OCI-LY1 (cell line): Measurements from ENCODE around the gene PTCHD1.

Source experiments
- H2AFZ ChIP-seq: fragments of 200-600 bp; sonication (generic), shearing (Covaris generic); 2 replicates; pipeline ENCODE4 v1.6.0; 2014; ENCODE audit warnings: antibody characterized with exemption, mild to moderate bottlenecking, low read length
- H3F3A ChIP-seq: fragments of 200-600 bp; sonication (generic), shearing (Covaris generic); 2 replicates; pipeline ENCODE4 v1.6.0; 2014; ENCODE audit warnings: mild to moderate bottlenecking, antibody characterized with exemption, low read length, moderate library complexity; ENCODE audit not compliant: insufficient read depth
- H3K27ac ChIP-seq: fragments of 200-600 bp; sonication (generic); 2 replicates; pipeline ENCODE4 v1.5.1; 2014; ENCODE audit warnings: low read length, mixed run types, mild to moderate bottlenecking, low read depth; ENCODE audit not compliant: poor library complexity, severe bottlenecking
- H3K27me3 ChIP-seq: fragments of 200-600 bp; sonication (generic); 2 replicates; pipeline ENCODE4 v1.6.0; 2014; ENCODE audit warnings: antibody characterized with exemption, mild to moderate bottlenecking, low read length, moderate library complexity; ENCODE audit not compliant: insufficient read depth
- H3K36me3 ChIP-seq: fragments of 200-600 bp; sonication (generic); 2 replicates; pipeline ENCODE4 v1.6.1; 2014; ENCODE audit warnings: mild to moderate bottlenecking, antibody characterized with exemption, low read length, moderate library complexity, mixed read lengths; ENCODE audit not compliant: insufficient read depth
- H3K4me1 ChIP-seq: fragments of 200-600 bp; sonication (generic); 2 replicates; pipeline ENCODE4 v1.5.1; 2014; ENCODE audit warnings: mild to moderate bottlenecking, low read length, moderate library complexity; ENCODE audit not compliant: insufficient read depth, severe bottlenecking
- H3K4me2 ChIP-seq: fragments of 200-600 bp; sonication (generic), shearing (Covaris generic); 2 replicates; pipeline ENCODE4 v1.6.1; 2014; ENCODE audit warnings: low read length
- H3K4me3 ChIP-seq: fragments of 200-600 bp; sonication (generic); 2 replicates; pipeline ENCODE4 v1.5.1; 2014; ENCODE audit warnings: low read length, low read depth, mild to moderate bottlenecking, mixed read lengths; ENCODE audit not compliant: poor library complexity, severe bottlenecking
- H3K79me2 ChIP-seq: fragments of 200-600 bp; shearing (Covaris generic); 2 replicates; pipeline ENCODE4 v1.6.1; 2016; ENCODE audit warnings: mixed run types, low read length, mixed read lengths; ENCODE audit not compliant: insufficient read depth
- H3K9ac ChIP-seq: fragments of 200-600 bp; sonication (generic), shearing (Covaris generic); 2 replicates; pipeline ENCODE4 v1.6.1; 2014; ENCODE audit warnings: mild to moderate bottlenecking, low read length, mixed read lengths
- H3K9me2 ChIP-seq: fragments of 200-600 bp; sonication (generic), shearing (Covaris generic); 2 replicates; pipeline ENCODE4 v1.6.1; 2014; ENCODE audit warnings: low read depth, mild to moderate bottlenecking, low read length, mixed read lengths
- H3K9me3 ChIP-seq: fragments of 200-600 bp; shearing (Covaris generic); 2 replicates; pipeline ENCODE4 v1.6.1; 2014; ENCODE audit warnings: low read length, mixed read lengths
- H4K20me1 ChIP-seq: fragments of 200-600 bp; sonication (generic), shearing (Covaris generic); 2 replicates; pipeline ENCODE4 v1.6.0; 2016; ENCODE audit warnings: mild to moderate bottlenecking, low read length; ENCODE audit not compliant: insufficient read depth
- CTCF ChIP-seq: fragments of 200-600 bp; sonication (generic), shearing (Covaris generic); IDR thresholded peaks from 2 replicates; pipeline ENCODE4 v1.5.1; 2017; ENCODE audit warnings: mild to moderate bottlenecking, antibody characterized with exemption, low read length, moderate library complexity, mixed read lengths
- EZH2 ChIP-seq: fragments of 200-600 bp; sonication (generic), shearing (Covaris generic); IDR thresholded peaks from 2 replicates; pipeline ENCODE4 v1.8.0; 2017; ENCODE audit warnings: borderline replicate concordance, mixed run types, mild to moderate bottlenecking, antibody characterized with exemption, low read length, moderate library complexity, mixed read lengths

Gene PTCHD1

DNA sequence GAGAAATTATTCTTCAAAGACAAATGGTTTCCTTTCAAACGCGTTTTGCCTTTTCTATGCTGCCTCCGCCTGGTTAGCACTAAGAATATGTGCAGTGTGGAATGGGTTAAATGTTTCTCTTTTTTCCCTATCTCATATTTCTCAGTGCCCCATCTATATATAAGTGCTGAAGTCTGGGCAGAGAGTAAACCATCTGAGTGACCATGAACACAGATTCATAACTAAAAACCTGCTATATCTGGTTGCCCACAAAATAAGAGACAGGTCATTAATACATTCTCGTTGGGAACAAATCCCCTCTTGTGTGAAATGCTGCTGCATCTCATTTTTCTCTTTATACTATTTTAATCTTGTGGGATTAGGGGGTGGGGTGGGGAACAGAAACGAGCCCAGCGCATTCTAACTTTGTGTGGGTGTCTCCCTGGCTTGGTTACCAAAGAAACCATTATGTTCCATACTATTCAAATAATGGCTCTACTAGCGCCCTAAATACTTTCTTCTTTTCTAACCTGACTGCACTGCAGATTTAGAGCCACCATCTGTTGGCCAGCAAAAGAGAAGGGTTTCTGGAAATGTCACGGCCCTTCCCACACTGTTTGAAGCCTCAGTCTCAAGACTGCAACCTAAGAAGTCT is 42.2 kb upstream of the PTCHD1 start:
- Histone ChIP-seq H2AFZ (no peak overlapping the region), H3K9me2 (no peaks in the 10 kb centered on the region), H3K27me3 (no peaks in the 10 kb centered on the region), H3K4me3 (no peak overlapping the region), H3K4me1 (no peaks in the 10 kb centered on the region), H4K20me1 (no peaks in the 10 kb centered on the region), H3K79me2 (no peaks in the 10 kb centered on the region), H3K4me2 (no peak overlapping the region), H3F3A (no peaks in the 10 kb centered on the region), H3K9me3 (no peaks in the 10 kb centered on the region), H3K9ac (no peak overlapping the region), H3K36me3 (no peaks in the 10 kb centered on the region), H3K27ac (no peak overlapping the region)
- TF ChIP-seq EZH2 (no peak), CTCF (no peak)

- no peak overlapping the region for H2AFZ ChIP-seq
- H3K27ac ChIP-seq, result no peak overlapping the region
- no peaks in the 10 kb centered on the region for H3K27me3 ChIP-seq
Observed at GRCh38 chrX:23292988-23293651, 41.5 kb upstream of the PTCHD1 start.

DNA sequence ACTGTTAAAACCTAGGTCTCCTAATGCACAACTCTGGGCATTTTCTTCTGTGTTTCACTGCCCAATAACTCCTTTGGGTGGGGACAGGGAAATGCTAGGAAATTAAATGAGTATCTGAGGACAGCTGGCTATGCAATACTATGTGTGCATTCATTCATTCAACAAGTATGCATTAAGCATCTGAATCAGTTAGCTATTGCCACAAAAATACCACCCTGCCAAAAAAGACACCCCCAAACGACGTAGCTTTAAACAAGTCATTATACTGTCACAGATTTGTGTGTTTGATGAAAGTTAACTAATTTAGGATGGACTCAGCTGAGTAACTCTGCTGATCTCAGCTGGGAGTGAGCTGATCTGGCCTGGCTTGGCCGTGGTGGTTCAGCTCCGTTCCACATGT is 29.8 kb upstream of the PTCHD1 start:
- H3K27ac ChIP-seq, result no peak overlapping the region
- H3K9me3 ChIP-seq, result no peaks in the 10 kb centered on the region
- H3K4me2 ChIP-seq, result no peak overlapping the region
- H4K20me1 ChIP-seq, result no peaks in the 10 kb centered on the region
- no peak overlapping the region for H3K9ac ChIP-seq
- H3K4me1 ChIP-seq, result no peaks in the 10 kb centered on the region
- no peak for TF ChIP-seq CTCF
- no peak for TF ChIP-seq EZH2
- no peak overlapping the region for H3K4me3 ChIP-seq
- no peaks in the 10 kb centered on the region for H3K36me3 ChIP-seq
- no peaks in the 10 kb centered on the region for H3K27me3 ChIP-seq
- H3F3A ChIP-seq, result no peaks in the 10 kb centered on the region
- H3K79me2 ChIP-seq, result no peaks in the 10 kb centered on the region
- no peak overlapping the region for H2AFZ ChIP-seq
- no peaks in the 10 kb centered on the region for H3K9me2 ChIP-seq

More at GRCh38 chrX:23292988-23293651, 41.5 kb upstream of the PTCHD1 start:
- TF ChIP-seq CTCF, result no peak
- TF ChIP-seq EZH2, result no peak
- no peaks in the 10 kb centered on the region for H3K4me1 ChIP-seq
- H3F3A ChIP-seq, result no peaks in the 10 kb centered on the region
- no peaks in the 10 kb centered on the region for H3K9me3 ChIP-seq
- H3K36me3 ChIP-seq, result no peaks in the 10 kb centered on the region
- H3K9me2 ChIP-seq, result no peaks in the 10 kb centered on the region
- no peak overlapping the region for H3K9ac ChIP-seq
- H3K4me2 ChIP-seq, result no peak overlapping the region
- no peaks in the 10 kb centered on the region for H4K20me1 ChIP-seq
- no peak overlapping the region for H3K4me3 ChIP-seq
- H3K79me2 ChIP-seq, result no peaks in the 10 kb centered on the region
